Lower lobe of right lung (tissue), 2 donors: Measurements from ENCODE around the gene MYOCD. TPM values are rescaled to one million over a fixed set of nuclear protein-coding genes. Genes with fewer than 3 reads are reported as not detected.

Experiments used
- ATAC-seq, 2 donors: fragments of 200-7000 bp; cut with Tn5 transposase; one replicate each; pipeline ENCODE4 v1.9.1; 2020 to 2022; ENCODE audit warnings: mild to moderate bottlenecking in 2 of 2, moderate library complexity in 2 of 2
- DNase-seq: peaks from one replicate; pipeline ENCODE4 v3.0.0-alpha.2; 2020
- H3K27ac ChIP-seq: fragments of 200-600 bp; one replicate; pipeline ENCODE4 v1.8.0; 2022
- H3K27me3 ChIP-seq: fragments of 200-600 bp; one replicate; pipeline ENCODE4 v1.8.0; 2022; ENCODE audit warnings: low read depth
- H3K36me3 ChIP-seq: fragments of 200-600 bp; one replicate; pipeline ENCODE4 v1.8.0; 2022; ENCODE audit warnings: mild to moderate bottlenecking
- H3K4me1 ChIP-seq: fragments of 200-600 bp; one replicate; pipeline ENCODE4 v1.8.0; 2022
- H3K4me3 ChIP-seq: fragments of 200-600 bp; one replicate; pipeline ENCODE4 v1.8.0; 2022; ENCODE audit warnings: mild to moderate bottlenecking
- H3K9me3 ChIP-seq: fragments of 200-600 bp; one replicate; pipeline ENCODE4 v1.8.0; 2022
- CTCF ChIP-seq: fragments of 200-600 bp; IDR thresholded peaks from one replicate; pipeline ENCODE4 v1.8.0; 2022; ENCODE audit warnings: antibody characterized with exemption, mild to moderate bottlenecking
- intact Hi-C: fragments of 100-400 bp; cut with DNase I; formaldehyde crosslinking; loops from one replicate; pipeline ENCODE4 v1.11.0; 2022
- total RNA-seq: library from RNA; stranded (reverse); fragmentation: NEBNext Ultra II Directional; extraction: Animal tissue kit (Norgen Biotek cat#: 25700); gene quantifications from one replicate; pipeline ENCODE4 v1.2.1, GENCODE V29; 2021
- donor health status: DM: no; HTN: yes; CAD: no; lungs with severe emphysema.

Gene MYOCD
- total RNA-seq, 1 donor from 2014 or later = 3.6 TPM

GRCh38 chr17:12769981-12770380 is 104.3 kb downstream of the MYOCD start:
- no peaks in the 10 kb centered on the region for H3K9me3 ChIP-seq
- H3K27ac ChIP-seq = no peak overlapping the region
- ATAC-seq (no peak), DNase-seq (no peak)
- H3K4me1 ChIP-seq = no peaks in the 10 kb centered on the region
- no peak for TF ChIP-seq CTCF
- H3K36me3 ChIP-seq = no peaks in the 10 kb centered on the region
- H3K4me3 ChIP-seq = no peak overlapping the region
- H3K27me3 ChIP-seq = no peaks in the 10 kb centered on the region
- intact Hi-C loops = no loop called here

- no peak for DNase-seq
- ATAC-seq = no peak
- Histone ChIP-seq H3K27me3 (no peaks in the 10 kb centered on the region), H3K27ac (no peak overlapping the region), H3K4me3 (no peak overlapping the region), H3K36me3 (no peaks in the 10 kb centered on the region), H3K4me1 (no peaks in the 10 kb centered on the region), H3K9me3 (no peaks in the 10 kb centered on the region)
- TF ChIP-seq CTCF = no peak
- intact Hi-C loops = no loop called here
Measured at GRCh38 chr17:12773153-12773552, 107.5 kb downstream of the MYOCD start.

- no peaks in the 10 kb centered on the region for H3K9me3 ChIP-seq
- no peak overlapping the region for H3K27ac ChIP-seq
- intact Hi-C loops = no loop called here
- peak overlapping the region; percentile 72 for H3K4me3 ChIP-seq
- no peaks in the 10 kb centered on the region for H3K36me3 ChIP-seq
- ATAC-seq = no peak
- DNase-seq = no peak
- H3K4me1 ChIP-seq = no peaks in the 10 kb centered on the region
- TF ChIP-seq CTCF = no peak
- peaks cover 20% of the 10 kb centered on the region for H3K27me3 ChIP-seq
Measured at GRCh38 chr17:12789075-12789480, 123.4 kb downstream of the MYOCD start.

- H3K36me3 ChIP-seq = no peaks in the 10 kb centered on the region
- H3K9me3 ChIP-seq = no peaks in the 10 kb centered on the region
- peaks cover 20% of the 10 kb centered on the region for H3K27me3 ChIP-seq
- H3K4me3 ChIP-seq = peak within 1 kb of the TSS; percentile 72
- ATAC-seq = peak; percentile 88 to 89
- H3K27ac ChIP-seq = peak within 1 kb of the TSS; percentile 83
- TF ChIP-seq CTCF = no peak
- DNase-seq = peak; percentile 71
- no peaks in the 10 kb centered on the region for H3K4me1 ChIP-seq
- intact Hi-C loops = no loop called here
Measured at GRCh38 chr17:12789481-12790248, 124.0 kb downstream of the MYOCD start, which contains the start of gene ARHGAP44. ARHGAP44 (plus strand) TSS chr17:12789498; CDS start chr17:12789839, 341 bp downstream.

GRCh38 chr17:12790249-12791106 is 124.8 kb downstream of the MYOCD start:
- no peaks in the 10 kb centered on the region for H3K9me3 ChIP-seq
- no peak for TF ChIP-seq CTCF
- DNase-seq (no peak), ATAC-seq (peak; percentile 87)
- H3K27ac ChIP-seq = peak overlapping the region; percentile 83
- intact Hi-C loops = no loop called here
- peaks cover 20% of the 10 kb centered on the region for H3K27me3 ChIP-seq
- peak overlapping the region; percentile 72 for H3K4me3 ChIP-seq
- no peaks in the 10 kb centered on the region for H3K36me3 ChIP-seq
- H3K4me1 ChIP-seq = no peaks in the 10 kb centered on the region
